Fibroblast of mammary gland (primary cell): Measurements from ENCODE around the gene OGDH.

Experiments
- DNase-seq: peaks from one replicate; pipeline ENCODE4 v3.0.0-alpha.2; 2010; ENCODE audit warnings: low read depth
- H3K4me3 ChIP-seq: 2 replicates; pipeline ENCODE4 v1.5.1; 2011; ENCODE audit warnings: low read depth, mild to moderate bottlenecking, low read length, moderate library complexity; ENCODE audit not compliant: control insufficient read depth
- CTCF ChIP-seq: conservative IDR thresholded peaks from 2 replicates; pipeline ENCODE4 v1.5.1; 2011; ENCODE audit warnings: low read depth, low read length, inconsistent platforms; ENCODE audit not compliant: control insufficient read depth, insufficient read depth

The OGDH gene

GRCh38 chr7:44703921-44704320 lies 97.5 kb downstream of the OGDH start:
- no peak overlapping the region for H3K4me3 ChIP-seq
- no peak for DNase-seq
- TF ChIP-seq CTCF = no peak

- no peak overlapping the region for H3K4me3 ChIP-seq
- no peak for TF ChIP-seq CTCF
- no peak for DNase-seq
Measured at GRCh38 chr7:44705434-44705833, 99.0 kb downstream of the OGDH start.

GRCh38 chr7:44706788-44707557 lies 100.5 kb downstream of the OGDH start:
- H3K4me3 ChIP-seq = no peak overlapping the region
- TF ChIP-seq CTCF = no peak
- no peak for DNase-seq

- TF ChIP-seq CTCF = no peak
- DNase-seq = no peak
- no peak overlapping the region for H3K4me3 ChIP-seq
Measured at GRCh38 chr7:44707558-44708230, 101.3 kb downstream of the OGDH start.

- no peak for TF ChIP-seq CTCF
- no peak for DNase-seq
- no peak overlapping the region for H3K4me3 ChIP-seq
Measured at GRCh38 chr7:44709011-44709915, 102.8 kb downstream of the OGDH start.

GRCh38 chr7:44709945-44710596 lies 103.6 kb downstream of the OGDH start:
- TF ChIP-seq CTCF = no peak
- no peak for DNase-seq

More at GRCh38 chr7:44709945-44710596, 103.6 kb downstream of the OGDH start:
- H3K4me3 ChIP-seq = no peak overlapping the region
